NT2/D1 (cell line): ENCODE results near the gene VENTX.

ENCODE experiments used
- SUZ12 ChIP-seq: IDR thresholded peaks from 2 replicates; pipeline ENCODE4 v1.6.1; 2011; ENCODE audit not compliant: insufficient read length, insufficient read depth; ENCODE audit errors: extremely low read depth
- ZNF274 ChIP-seq: IDR thresholded peaks from 2 replicates; pipeline ENCODE4 v1.6.1; 2011; ENCODE audit warnings: mild to moderate bottlenecking, low read depth, low read length

DNA sequence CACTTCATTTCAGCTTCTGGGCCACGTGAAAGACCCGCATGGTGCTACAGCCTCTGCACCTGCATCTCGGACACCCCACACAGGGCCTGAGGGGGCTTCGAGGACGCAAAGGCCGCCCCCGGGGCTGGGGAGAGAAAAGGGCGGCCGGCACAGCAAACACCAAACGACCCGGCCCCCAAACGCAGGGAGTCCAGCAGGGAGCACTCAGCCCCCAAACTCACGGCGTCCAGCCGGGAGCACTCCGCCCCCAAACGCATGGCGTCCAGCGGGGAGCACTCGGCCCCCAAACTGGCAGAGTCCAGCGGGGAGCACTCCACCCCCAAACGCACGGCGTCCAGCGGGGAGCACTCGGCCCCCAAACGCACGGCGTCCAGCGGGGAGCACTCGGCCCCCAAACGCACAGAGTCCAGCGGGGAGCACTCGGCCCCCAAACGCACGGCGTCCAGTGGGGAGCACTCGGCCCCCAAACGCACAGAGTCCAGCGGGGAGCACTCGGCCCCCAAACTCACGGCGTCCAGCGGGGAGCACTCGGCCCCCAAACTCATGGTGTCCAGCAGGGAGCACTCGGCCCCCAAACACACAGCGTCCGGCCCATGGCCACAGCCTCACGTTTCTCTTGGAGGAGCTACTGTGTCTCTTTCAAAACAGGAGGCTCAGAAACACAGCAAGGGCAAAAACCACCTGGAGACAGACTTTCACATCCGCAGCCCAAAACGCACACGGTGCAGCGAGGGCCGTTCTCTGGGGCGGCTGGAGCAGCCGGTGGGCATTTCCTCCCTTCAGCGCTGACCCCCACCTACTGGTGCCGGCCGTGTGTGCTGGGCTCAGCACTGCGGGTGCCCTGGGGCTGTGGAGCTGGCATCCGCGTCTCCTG, 34.6 kb upstream of the VENTX start:
- TF ChIP-seq SUZ12 (no peak), ZNF274 (no peak)
